ENCODE data around the gene SLC6A16.
A peak's percentile ranks its signal among the peaks of the same experiment; 100 is the strongest.

SLC6A16 gene

GRCh38 chr19:49338023-49338677 lies 13.2 kb upstream of the SLC6A16 start:
- TF ChIP-seq CTCF (IDR thresholded peaks at IDR 0.05; ENCODE audit: insufficient read depth, low read length, poor library complexity, severe bottlenecking), result no peak
- DNase-seq (ENCODE audit: extremely low read depth, insufficient read length), result no peak
- H3K4me3 ChIP-seq (replicated peaks; ENCODE audit: low read depth, low read length), result peak overlapping the region; percentile 4; the same call in 1 of the 2 replicates
- peaks cover 18% of the 10 kb centered on the region for H3K36me3 ChIP-seq (ENCODE audit: control insufficient read depth, insufficient read depth, low read length)
- H3K27me3 ChIP-seq (replicated peaks; ENCODE audit: control insufficient read depth, insufficient read depth, low read length), result no peaks in the 10 kb centered on the region

GRCh38 chr19:49337267-49338022 lies 12.5 kb upstream of the SLC6A16 start:
- no peak for TF ChIP-seq CTCF (IDR thresholded peaks at IDR 0.05; ENCODE audit: insufficient read depth, low read length, poor library complexity, severe bottlenecking)
- no peaks in the 10 kb centered on the region for H3K27me3 ChIP-seq (replicated peaks; ENCODE audit: control insufficient read depth, insufficient read depth, low read length)
- peak overlapping the region; percentile 91 for H3K4me3 ChIP-seq (replicated peaks; ENCODE audit: low read depth, low read length)
- no peak for DNase-seq (ENCODE audit: extremely low read depth, insufficient read length)
- peaks cover 18% of the 10 kb centered on the region for H3K36me3 ChIP-seq (ENCODE audit: control insufficient read depth, insufficient read depth, low read length)

- no peaks in the 10 kb centered on the region for H3K27me3 ChIP-seq (replicated peaks; ENCODE audit: control insufficient read depth, insufficient read depth, low read length)
- no peak for DNase-seq (ENCODE audit: extremely low read depth, insufficient read length)
- H3K4me3 ChIP-seq (replicated peaks; ENCODE audit: low read depth, low read length), result peak overlapping the region; percentile 91
- TF ChIP-seq CTCF (IDR thresholded peaks at IDR 0.05; ENCODE audit: insufficient read depth, low read length, poor library complexity, severe bottlenecking), result no peak
- H3K36me3 ChIP-seq (ENCODE audit: control insufficient read depth, insufficient read depth, low read length), result peaks cover 18% of the 10 kb centered on the region
Measured at GRCh38 chr19:49336482-49337266, 11.7 kb upstream of the SLC6A16 start.

- no peak for TF ChIP-seq CTCF (IDR thresholded peaks at IDR 0.05; ENCODE audit: insufficient read depth, low read length, poor library complexity, severe bottlenecking)
- Histone ChIP-seq H3K4me3 (replicated peaks; ENCODE audit: low read depth, low read length) (peak overlapping the region; percentile 91), H3K27me3 (replicated peaks; ENCODE audit: control insufficient read depth, insufficient read depth, low read length) (no peaks in the 10 kb centered on the region), H3K36me3 (ENCODE audit: control insufficient read depth, insufficient read depth, low read length) (peaks cover 14% of the 10 kb centered on the region)
- no peak for DNase-seq (ENCODE audit: extremely low read depth, insufficient read length)
Measured at GRCh38 chr19:49335784-49336481, 10.9 kb upstream of the SLC6A16 start.

- peak; percentile 71 for DNase-seq (ENCODE audit: extremely low read depth, insufficient read length)
- no peak for TF ChIP-seq CTCF (IDR thresholded peaks at IDR 0.05; ENCODE audit: insufficient read depth, low read length, poor library complexity, severe bottlenecking)
- Histone ChIP-seq H3K4me3 (replicated peaks; ENCODE audit: low read depth, low read length) (peak within 1 kb of the TSS; percentile 91), H3K36me3 (ENCODE audit: control insufficient read depth, insufficient read depth, low read length) (peaks cover 14% of the 10 kb centered on the region), H3K27me3 (replicated peaks; ENCODE audit: control insufficient read depth, insufficient read depth, low read length) (no peaks in the 10 kb centered on the region)
Measured at GRCh38 chr19:49335071-49335783, 10.2 kb upstream of the SLC6A16 start, which contains the start of gene CD37. Gene CD37, plus strand, starts transcription at chr19:49335406. Its CDS starts 135 bp downstream, at chr19:49335541.
